GM18867 (cell line): ENCODE measurements around the gene ARHGAP18.

Experiments
- ATAC-seq: cut with Tn5 transposase; IDR thresholded peaks from one replicate; pipeline ENCODE4 v1.9.1; 2021; ENCODE audit warnings: mild to moderate bottlenecking, moderate library complexity; ENCODE audit not compliant: unreplicated experiment

Gene ARHGAP18

GRCh38 chr6:129645830-129646579 lies 64.0 kb downstream of the ARHGAP18 start:
- no peak for ATAC-seq

- ATAC-seq, result no peak
Measured at GRCh38 chr6:129645106-129645829, 64.7 kb downstream of the ARHGAP18 start.

DNA sequence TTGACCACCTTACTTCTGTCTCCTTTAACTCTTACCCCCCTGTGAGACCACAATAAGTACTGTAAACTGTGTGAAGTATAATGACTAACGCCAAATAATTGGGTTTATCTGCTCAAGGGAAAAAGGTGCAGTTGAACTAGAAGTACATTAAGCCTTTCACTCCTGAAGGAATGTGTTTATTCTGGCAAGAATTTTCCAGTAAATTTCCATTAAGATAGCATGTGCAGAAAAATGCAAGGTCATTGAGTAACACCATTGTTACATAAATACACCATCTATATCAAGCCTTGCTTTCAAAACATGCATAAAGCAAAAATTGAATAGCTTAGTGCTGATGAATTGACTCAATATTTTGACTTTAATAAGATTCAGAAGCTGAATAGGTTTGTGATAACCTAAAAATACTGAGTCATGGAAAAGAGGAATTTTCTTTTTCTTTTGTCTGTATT lies 65.4 kb downstream of the ARHGAP18 start:
- no peak for ATAC-seq

DNA sequence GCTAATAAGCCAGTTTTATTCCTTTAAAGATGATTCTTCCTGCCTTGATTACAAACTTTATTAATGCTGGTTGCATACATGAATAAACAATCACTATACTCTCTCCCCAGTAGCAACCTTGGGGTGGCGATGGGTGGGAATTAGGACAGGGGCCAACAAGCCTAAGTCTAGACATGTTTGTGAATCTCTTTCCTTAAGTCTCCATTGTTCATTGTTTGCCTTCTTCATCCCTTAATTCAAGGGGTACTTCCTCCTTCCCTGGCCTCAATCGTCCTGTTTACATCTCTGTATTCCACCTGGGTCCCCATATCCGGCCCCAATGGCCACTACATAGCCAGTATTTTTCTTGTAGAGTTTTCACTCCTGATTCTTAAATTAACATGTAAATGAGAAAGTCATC lies 66.0 kb downstream of the ARHGAP18 start:
- ATAC-seq, result no peak

- no peak for ATAC-seq
Measured at GRCh38 chr6:129643176-129643575, 66.8 kb downstream of the ARHGAP18 start.

DNA sequence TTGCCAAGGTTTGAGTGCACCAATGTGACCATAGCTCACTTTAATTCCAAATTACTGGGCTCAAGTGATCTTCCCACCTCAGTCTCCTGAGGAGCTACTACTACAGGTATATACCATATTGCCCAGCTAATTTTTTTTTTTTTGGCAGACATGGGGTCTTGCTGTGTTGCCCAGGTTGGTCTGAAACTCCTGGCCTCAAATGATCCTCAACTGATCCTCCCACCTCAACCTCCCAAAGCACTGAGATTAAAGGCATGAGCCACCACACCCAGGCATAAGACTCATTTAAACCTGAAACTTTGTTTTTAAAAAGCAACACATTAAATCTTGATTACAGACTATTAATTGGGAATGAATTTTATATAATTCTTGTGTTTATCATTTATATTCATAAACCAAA lies 67.7 kb downstream of the ARHGAP18 start:
- no peak for ATAC-seq

DNA sequence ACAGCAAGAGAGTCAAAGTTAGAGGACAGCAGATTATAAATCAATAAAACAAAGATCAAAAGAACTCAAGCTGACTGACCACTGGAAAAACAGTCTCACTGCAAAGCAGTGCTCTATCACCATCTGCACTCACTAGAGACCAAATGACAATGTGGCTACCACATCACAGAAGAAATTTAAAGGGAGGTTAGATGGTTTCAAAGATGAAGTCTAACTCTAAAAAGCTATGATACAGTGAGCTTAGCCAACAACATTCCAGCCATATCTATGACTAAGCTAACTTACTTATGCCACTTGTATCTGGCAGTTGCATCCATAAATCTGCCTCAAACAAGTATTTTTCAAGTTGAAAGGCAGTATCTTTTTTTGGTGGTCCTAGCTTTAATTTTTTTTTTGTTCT lies 68.6 kb downstream of the ARHGAP18 start:
- ATAC-seq, result no peak

- no peak for ATAC-seq
Measured at GRCh38 chr6:129638686-129639085, 71.3 kb downstream of the ARHGAP18 start.

- ATAC-seq, result no peak
Measured at GRCh38 chr6:129638055-129638684, 71.8 kb downstream of the ARHGAP18 start.

DNA sequence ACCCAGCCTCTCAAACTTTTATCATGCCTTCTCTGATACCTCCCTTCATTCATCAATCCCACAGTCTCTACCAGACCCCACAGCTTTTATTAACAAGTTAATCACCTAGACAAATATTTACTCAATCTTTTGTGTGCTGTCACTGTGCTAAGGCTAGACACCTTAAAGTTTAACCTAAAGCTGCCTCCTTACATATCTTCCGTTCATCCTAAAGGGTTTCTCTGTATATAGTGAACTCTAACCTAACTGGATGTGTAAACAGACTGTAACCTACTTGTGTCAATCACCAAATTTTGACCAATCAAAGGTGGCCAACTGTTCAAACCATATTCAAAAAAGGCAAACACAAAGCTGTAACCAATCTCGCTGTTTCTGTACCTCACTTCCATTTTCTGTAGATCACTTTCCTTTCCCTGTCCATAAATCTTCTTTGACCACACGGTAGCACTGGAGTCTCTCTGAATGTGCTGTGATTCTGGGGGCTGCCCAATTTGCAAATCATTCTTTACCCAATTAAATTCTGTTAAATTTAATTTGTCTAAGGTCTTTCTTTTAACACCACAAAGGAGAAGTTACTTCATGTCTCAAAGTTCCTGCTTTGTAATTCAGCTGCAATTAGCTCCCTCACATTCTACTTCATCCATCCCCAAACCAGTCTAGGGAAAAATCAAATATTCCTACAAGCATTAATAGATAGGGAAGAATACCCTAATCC lies 72.5 kb downstream of the ARHGAP18 start:
- no peak for ATAC-seq

GRCh38 chr6:129635396-129636130 lies 74.4 kb downstream of the ARHGAP18 start:
- ATAC-seq, result no peak

- ATAC-seq, result no peak
Measured at GRCh38 chr6:129634411-129635230, 75.4 kb downstream of the ARHGAP18 start.

GRCh38 chr6:129633529-129633928 lies 76.4 kb downstream of the ARHGAP18 start:
- no peak for ATAC-seq

DNA sequence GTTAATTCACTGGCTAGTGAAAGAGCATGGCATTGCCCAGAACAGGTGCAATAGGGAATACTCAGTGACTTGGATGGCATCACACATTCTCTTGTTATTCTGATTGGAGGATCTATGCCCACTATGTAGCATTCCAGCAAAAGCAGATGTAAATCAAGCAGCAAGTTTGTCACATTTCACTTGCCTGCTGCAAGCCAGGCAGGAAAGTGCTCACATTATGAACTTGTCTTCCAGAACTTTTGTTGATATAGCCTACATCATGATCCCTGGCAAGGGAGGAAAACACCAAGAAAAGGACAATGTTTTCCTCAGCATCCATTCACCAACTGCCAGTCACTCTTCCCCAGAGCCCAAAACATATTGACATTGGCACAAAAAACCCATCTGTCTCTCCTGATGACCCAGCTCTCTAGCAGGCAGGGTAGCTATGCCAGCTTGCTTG lies 77.8 kb downstream of the ARHGAP18 start:
- no peak for ATAC-seq

DNA sequence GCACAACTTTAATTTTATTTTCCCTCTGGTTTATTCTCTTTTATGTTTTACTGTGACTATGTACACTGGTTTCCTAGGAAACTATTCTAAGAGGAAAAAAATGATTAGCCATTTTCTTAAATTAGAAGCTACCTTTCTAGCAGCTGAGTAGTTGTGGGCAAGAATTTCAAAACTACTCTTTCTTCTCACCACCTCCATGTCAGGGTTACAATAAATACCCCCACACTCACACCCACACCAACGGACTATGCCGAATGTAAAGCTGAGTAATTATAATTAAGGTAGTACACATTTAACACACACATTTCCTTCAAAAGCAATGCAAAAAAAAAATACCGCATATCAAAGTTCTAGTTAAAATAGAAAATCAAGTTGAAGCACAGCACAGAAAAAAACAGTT lies 78.9 kb downstream of the ARHGAP18 start:
- ATAC-seq, result no peak

GRCh38 chr6:129630596-129630995 lies 79.4 kb downstream of the ARHGAP18 start:
- no peak for ATAC-seq

DNA sequence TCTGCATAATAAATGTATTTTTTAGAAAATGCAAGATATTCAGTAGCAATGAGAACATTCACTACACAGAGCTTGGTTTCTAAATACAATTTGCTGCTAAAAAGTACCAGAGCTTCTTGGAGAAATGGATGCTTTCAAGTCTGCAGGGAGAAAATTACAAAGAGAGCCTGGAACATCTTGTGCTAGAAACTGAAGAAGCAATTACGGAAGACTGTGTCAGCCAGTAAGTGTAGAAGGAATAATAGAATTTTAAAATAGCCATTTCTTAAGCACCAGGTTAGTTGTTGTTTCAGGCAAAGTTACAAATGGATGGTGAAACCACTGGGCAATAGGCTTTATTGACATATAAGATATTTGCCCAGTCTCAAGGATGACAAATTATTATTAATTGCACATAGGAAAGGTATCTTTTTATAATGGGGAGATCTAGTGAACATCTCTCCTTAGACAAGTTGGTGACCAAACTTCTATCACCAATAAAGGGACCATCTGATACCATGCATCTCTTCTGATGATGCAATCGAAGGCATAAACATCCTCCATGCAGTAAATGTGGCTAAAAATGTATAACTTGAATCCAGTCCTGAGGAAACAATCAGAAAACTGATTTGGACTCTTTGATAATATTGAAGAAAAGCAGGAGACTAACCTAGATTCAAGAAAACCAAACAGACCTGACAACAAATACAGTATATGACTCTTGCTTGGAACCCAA lies 81.7 kb downstream of the ARHGAP18 start:
- ATAC-seq, result no peak

GRCh38 chr6:129624488-129624887 lies 85.5 kb downstream of the ARHGAP18 start:
- ATAC-seq, result no peak
